Breast epithelium (tissue), 3 donors: ENCODE measurements around the gene CSF2RB.

ENCODE experiments used
- CTCF ChIP-seq, 3 donors: fragments of 450-650 bp; IDR thresholded peaks; one replicate each; pipeline ENCODE4 v1.5.1; 2016 to 2017; ENCODE audit warnings: antibody characterized with exemption in 3 of 3, mild to moderate bottlenecking in 3 of 3, moderate library complexity in 3 of 3
- POLR2A ChIP-seq: fragments of 450-650 bp; IDR thresholded peaks from one replicate; pipeline ENCODE4 v1.6.1; 2016; ENCODE audit warnings: antibody characterized with exemption, mild to moderate bottlenecking, moderate library complexity
- POLR2AphosphoS5 ChIP-seq, 3 donors: sonication (generic); formaldehyde crosslinking; IDR thresholded peaks; one replicate each; pipeline ENCODE4 v1.6.1; 2017; ENCODE audit warnings: antibody characterized with exemption in 3 of 3

- no peak for TF ChIP-seq CTCF (IDR thresholded peaks at IDR 0.05)
- no peak for TF ChIP-seq POLR2AphosphoS5 (IDR thresholded peaks at IDR 0.05)
- TF ChIP-seq POLR2A = no peak
Observed at GRCh38 chr22:36938028-36938425, 24.6 kb downstream of the CSF2RB start.
